GM12878 (cell line): ENCODE data around the gene C1orf74. TPM values are rescaled to one million over a fixed set of nuclear protein-coding genes. Genes with fewer than 3 reads are reported as not detected.

ENCODE experiments used
- ATAC-seq: fragments of 200-7000 bp; cut with Tn5 transposase; 3 replicates; pipeline ENCODE4 v1.9.1; 2020; ENCODE audit warnings: mild to moderate bottlenecking, moderate library complexity
- BruUV-seq: library from RNA; stranded (reverse); fragments of 400-500 nt; replicated peaks from 2 replicates; lab custom pipeline; 2021; lab: Mats Ljungman, UMichigan
- CTCF ChIA-PET: fragments of 300-600 bp; sonication (Branson Sonifier 250); formaldehyde crosslinking; extraction: SDS; loops from one replicate; lab custom pipeline; 2021; ENCODE audit warnings: inconsistent platforms; lab: Yijun Ruan, JAX
- POLR2A ChIA-PET: fragments of 350-600 bp; formaldehyde crosslinking; extraction: SDS; loops from one replicate; lab custom pipeline; 2021; ENCODE audit warnings: inconsistent platforms; lab: Charles Lee
- RAD21 ChIA-PET: fragments of 300-600 bp; sonication (Branson Sonifier 250); formaldehyde crosslinking; loops from one replicate; lab custom pipeline; 2023; ENCODE audit warnings: antibody characterized with exemption; ENCODE audit not compliant: unreplicated experiment; lab: Charles Lee
- SMC1A ChIA-PET: fragments of 300-600 bp; sonication (Branson Sonifier 250); formaldehyde crosslinking; loops from one replicate; lab custom pipeline; 2023; ENCODE audit not compliant: unreplicated experiment, uncharacterized antibody; lab: Charles Lee
- DNase-seq: peaks from one replicate; pipeline ENCODE4 v3.0.0-alpha.2; 2011; ENCODE audit warnings: low read depth, low spot score
- FAIRE-seq: peaks from 3 replicates; lab custom pipeline; 2011; peaks lifted over from hg19 to GRCh38; lab: Jason Lieb, UNC
- H2AFZ ChIP-seq: 2 replicates; pipeline ENCODE4 v1.6.0; 2011; ENCODE audit warnings: low read depth, low read length, control low read depth; ENCODE audit not compliant: control insufficient read depth
- H3K27ac ChIP-seq: 2 replicates; pipeline ENCODE4 v1.5.1; 2011; ENCODE audit warnings: control low read depth; ENCODE audit not compliant: control insufficient read depth, insufficient read depth
- H3K27me3 ChIP-seq, 2 experiments: replicated peaks in 1 of 2; 2 replicates each; pipeline versions ENCODE4 v1.6.0 to v1.6.1; 2011; ENCODE audit warnings: low read length in 1 of 2; ENCODE audit not compliant: control insufficient read depth in 2 of 2, insufficient read depth in 2 of 2
- H3K36me3 ChIP-seq, 2 experiments: 2 replicates each; pipeline ENCODE4 v1.5.1; 2011; ENCODE audit warnings: low read length in 1 of 2; ENCODE audit not compliant: control insufficient read depth in 2 of 2, insufficient read depth in 2 of 2
- H3K4me1 ChIP-seq: 2 replicates; pipeline ENCODE4 v1.6.1; 2011; ENCODE audit warnings: mild to moderate bottlenecking, low read length, moderate library complexity, mixed read lengths; ENCODE audit not compliant: control insufficient read depth, insufficient read depth
- H3K4me2 ChIP-seq: 2 replicates; pipeline ENCODE4 v1.6.0; 2011; ENCODE audit warnings: control low read depth; ENCODE audit not compliant: control insufficient read depth, insufficient read depth
- H3K4me3 ChIP-seq: fragments of 200-600 bp; sonication (generic); 2 replicates; pipeline ENCODE4 v1.5.1; 2016
- H3K79me2 ChIP-seq: 2 replicates; pipeline ENCODE4 v1.6.0; 2011; ENCODE audit warnings: low read length; ENCODE audit not compliant: control insufficient read depth, insufficient read depth
- H3K9ac ChIP-seq: 2 replicates; pipeline ENCODE4 v1.8.0; 2011; ENCODE audit warnings: low read length, control low read depth, mixed read lengths; ENCODE audit not compliant: control insufficient read depth, insufficient read depth
- H3K9me3 ChIP-seq: replicated peaks from 3 replicates; pipeline ENCODE4 v1.5.1; 2011; ENCODE audit warnings: mild to moderate bottlenecking, low read length; ENCODE audit not compliant: control insufficient read depth, insufficient read depth
- H4K20me1 ChIP-seq: 2 replicates; pipeline ENCODE4 v1.6.0; 2011; ENCODE audit not compliant: control insufficient read depth, insufficient read depth
- EZH2 ChIP-seq: IDR thresholded peaks from 2 replicates; pipeline ENCODE4 v1.6.1; 2012; ENCODE audit warnings: low read depth, mild to moderate bottlenecking, control low read depth, inconsistent platforms, low read length, borderline replicate concordance; ENCODE audit not compliant: control insufficient read depth
- HDGF ChIP-seq: fragments of 450-650 bp; IDR thresholded peaks from 2 replicates; pipeline ENCODE4 v1.6.1; 2016; ENCODE audit warnings: antibody characterized with exemption
- IRF3 ChIP-seq: fragments of 450-650 bp; IDR thresholded peaks from 2 replicates; pipeline ENCODE4 v1.6.1; 2014; ENCODE audit warnings: mild to moderate bottlenecking
- IRF5 ChIP-seq: fragments of 450-650 bp; IDR thresholded peaks from 2 replicates; pipeline ENCODE4 v1.6.1; 2017; ENCODE audit warnings: borderline replicate concordance
- MEF2B ChIP-seq: fragments of 450-650 bp; IDR thresholded peaks from 2 replicates; pipeline ENCODE4 v1.6.1; 2018; ENCODE audit warnings: mild to moderate bottlenecking, moderate library complexity; ENCODE audit not compliant: partially characterized antibody, poor library complexity, severe bottlenecking
- NFXL1 ChIP-seq: fragments of 450-650 bp; IDR thresholded peaks from 2 replicates; pipeline ENCODE4 v1.6.1; 2017; ENCODE audit warnings: antibody characterized with exemption, mild to moderate bottlenecking, borderline replicate concordance
- RAD51 ChIP-seq: fragments of 450-650 bp; IDR thresholded peaks from 2 replicates; pipeline ENCODE4 v1.6.1; 2016; ENCODE audit warnings: moderate library complexity, mild to moderate bottlenecking, inconsistent platforms
- RB1 ChIP-seq: fragments of 450-650 bp; formaldehyde crosslinking; IDR thresholded peaks from 2 replicates; pipeline ENCODE4 v1.6.1; 2017; ENCODE audit warnings: mild to moderate bottlenecking, borderline replicate concordance
- ZBTB11 ChIP-seq: fragments of 450-650 bp; formaldehyde crosslinking; IDR thresholded peaks from 2 replicates; pipeline ENCODE4 v1.5.0; 2022; ENCODE audit warnings: mild to moderate bottlenecking, missing genetic modification characterization
- ZBTB4 ChIP-seq: fragments of 450-650 bp; formaldehyde crosslinking; IDR thresholded peaks from 2 replicates; pipeline ENCODE4 v1.4.0; 2022; ENCODE audit warnings: mild to moderate bottlenecking, moderate library complexity
- WGBS: methylation state at CpG from one replicate; pipeline ENCODE4 v1.1.6; 2016; ENCODE audit warnings: low lambda C conversion rate; ENCODE audit not compliant: insufficient replicate concordance, insufficient coverage; ENCODE audit errors: missing lambda C conversion rate; 5-methylcytosine and 5-hydroxymethylcytosine counted together
- in situ Hi-C: fragments of 300-500 bp; cut with MboI; formaldehyde crosslinking; loops from 9 replicates; pipeline ENCODE4 v1.14.3; 2018; ENCODE audit warnings: mixed read lengths
- intact Hi-C: fragments of 100-400 bp; cut with micrococcal nuclease; formaldehyde crosslinking; loops from one replicate; pipeline ENCODE4 v1.14.2; 2022; ENCODE audit not compliant: unreplicated experiment
- polyA plus RNA-seq, 11 experiments: library from polyadenylated mRNA; depleted of rRNA in 4 of 11; unstranded in 6 of 11; stranded (reverse) in 5 of 11; fragments of >200 nt; fragmentation: Nextera tagmentation in 4 of 11; fragmentation: Illumina TruSeq in 1 of 11; extraction: Ambion mirVana in 4 of 11; extraction: Trizol in 1 of 11; gene quantifications; 1 replicate in 1 of 11; 2 replicates in 10 of 11; pipeline versions ENCODE4 v1.2.1 to v1.2.3, GENCODE V29; 2011 to 2016; ENCODE audit warnings: inconsistent platforms in 2 of 11, missing spikeins in 2 of 11, low read depth in 1 of 11
- total RNA-seq, 4 experiments: library from RNA; depleted of rRNA in 3 of 4; stranded (reverse); fragments of >200 nt in 3 of 4; fragmentation: Illumina TruSeq in 1 of 4; extraction: Trizol in 1 of 4; gene quantifications; 2 replicates each; pipeline versions ENCODE4 v1.2.1 to v1.2.3, GENCODE V29; 2013 to 2021

The C1orf74 gene
- total and polyA plus RNA-seq, 10 of the 15 experiments (the other 5 are each of a cell fraction or from before 2014, with no cell fraction given): 3.1 to 5.5 (median 3.6) TPM

- intact Hi-C loops: no loop called here
- Histone ChIP-seq H3K9me3 (no peaks in the 10 kb centered on the region), H3K4me1 (no peaks in the 10 kb centered on the region), H2AFZ (no peak overlapping the region), H3K27me3 (no peaks in the 10 kb centered on the region; a peak in 1 of 4 replicates), H4K20me1 (no peaks in the 10 kb centered on the region), H3K27ac (no peak overlapping the region), H3K36me3 (no peaks in the 10 kb centered on the region), H3K4me3 (no peak overlapping the region), H3K9ac (no peak overlapping the region), H3K79me2 (no peaks in the 10 kb centered on the region), H3K4me2 (no peak overlapping the region)
- TF ChIP-seq ZBTB4 (CRISPR knock-in tag) (no peak), RB1 (no peak), NFXL1 (no peak), ZBTB11 (CRISPR knock-in tag) (no peak), EZH2 (no peak), MEF2B (no peak), IRF3 (no peak), IRF5 (no peak), HDGF (no peak), RAD51 (no peak)
- FAIRE-seq (no peak), ATAC-seq (no peak), DNase-seq (no peak)
- RAD21 ChIA-PET: interaction anchor here (1.2 kb wide), 1 partner anchor 50 kb away, joined by 4 read pairs; no protein-coding TSS in a partner anchor
- POLR2A ChIA-PET: interaction anchor here (0.7 to 1.1 kb wide), 2 partner anchors 8 to 1936 kb away, joined by 3 to 5 read pairs; partner anchors contain the start of gene UTP25
- CTCF ChIA-PET: interaction anchor here (0.6 to 7.4 kb wide), 6 partner anchors 9 to 46 kb away, joined by 4 to 72 read pairs (median 4); partner anchors contain the start of genes C1orf74 and UTP25
- no TSS peak for BruUV-seq
- WGBS: 0% methylated on average over 1 of the region's 1 CpG
- in situ Hi-C loops: no loop called here
- SMC1A ChIA-PET: interaction anchor here (1.4 to 5.2 kb wide), 2 partner anchors 33 to 53 kb away, joined by 6 to 24 read pairs; no protein-coding TSS in a partner anchor
These were observed 34.7 kb upstream of the C1orf74 start for GRCh38 chr1:209819058-209819457.
